GM18498 (cell line): ENCODE results near the gene CASP9.

Source experiments
- ATAC-seq: cut with Tn5 transposase; IDR thresholded peaks from one replicate; pipeline ENCODE4 v1.9.1; 2021; ENCODE audit warnings: mild to moderate bottlenecking, moderate library complexity; ENCODE audit not compliant: unreplicated experiment

Gene CASP9

DNA sequence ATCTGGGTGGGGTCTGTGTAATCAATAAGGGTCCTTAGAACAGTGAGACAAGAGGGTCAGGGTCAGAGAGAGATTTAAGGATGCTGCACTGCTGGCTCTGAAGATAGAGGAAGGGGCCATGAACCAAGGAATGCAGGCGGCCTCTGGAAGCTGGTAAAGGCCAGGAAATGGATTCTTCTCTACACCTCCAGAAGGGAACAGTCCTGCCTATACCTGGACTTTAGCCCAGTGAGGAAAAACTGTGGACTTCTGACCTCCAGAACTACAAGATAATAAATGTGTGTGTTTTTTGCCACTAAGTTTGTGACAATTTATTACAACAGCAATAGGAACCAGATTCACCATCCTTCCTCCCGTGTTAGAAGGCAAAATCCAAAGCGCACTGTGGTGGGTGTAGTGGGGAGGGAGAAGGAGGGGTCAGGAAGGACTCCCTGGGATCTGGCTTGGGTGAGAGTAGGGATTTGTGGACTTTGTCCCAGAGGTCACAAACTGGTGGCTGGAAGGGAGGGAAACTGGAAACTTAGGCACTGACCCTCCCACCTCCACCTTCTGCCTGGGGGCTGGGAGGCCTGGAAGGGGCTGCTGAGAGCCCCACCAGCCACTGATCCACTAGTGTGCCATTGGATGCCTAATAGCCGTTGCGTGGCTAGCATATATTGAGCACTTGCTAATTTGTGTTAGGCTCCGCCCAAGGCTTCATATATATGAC, 72.8 kb downstream of the CASP9 start:
- ATAC-seq = no peak

DNA sequence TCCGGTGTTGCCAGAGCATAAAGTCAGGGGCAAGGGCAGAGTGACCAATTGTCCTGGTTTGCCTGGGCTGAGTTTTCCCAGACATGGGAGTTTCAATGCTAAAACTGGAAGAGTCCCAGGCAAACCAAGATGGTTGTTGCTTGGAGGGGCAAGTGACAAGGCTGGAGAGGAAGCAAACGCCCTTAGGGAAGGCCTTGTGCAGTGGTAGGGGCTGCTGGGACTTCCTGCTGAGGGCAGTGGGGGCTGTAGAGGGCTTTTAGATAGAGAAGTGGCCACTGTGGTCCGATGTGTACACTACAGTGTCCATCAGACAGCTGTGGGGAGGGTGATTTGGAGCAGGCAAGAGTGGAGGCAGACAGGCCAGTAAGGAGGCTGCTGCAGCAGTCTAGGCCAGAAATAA, 74.4 kb downstream of the CASP9 start:
- no peak for ATAC-seq

DNA sequence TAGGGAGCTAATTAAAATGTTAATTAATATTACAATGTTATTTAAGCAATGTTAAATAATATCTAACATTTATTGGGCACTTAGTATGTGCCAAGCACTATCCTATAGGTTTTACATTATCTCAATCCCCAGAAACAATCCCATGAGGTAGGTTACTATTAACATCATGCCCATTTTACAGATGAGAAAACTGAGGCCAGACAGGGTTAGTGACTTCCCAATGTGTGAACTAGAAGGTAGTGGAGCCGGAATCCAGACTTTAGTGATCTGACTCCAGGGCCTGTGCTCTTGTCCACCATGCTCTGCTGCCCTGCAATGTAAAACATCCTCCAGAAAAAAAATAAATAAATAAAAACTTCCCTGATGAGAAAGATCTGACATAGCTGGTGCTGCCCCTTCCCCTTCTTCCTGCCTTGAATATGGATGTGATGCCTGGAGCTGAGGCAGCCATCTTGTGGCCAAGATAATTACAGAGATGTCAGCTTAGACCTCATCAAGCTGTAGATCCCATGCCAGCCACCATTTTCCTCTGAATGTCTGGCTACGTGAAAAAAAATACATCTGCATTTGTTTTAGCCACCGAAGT, 75.0 kb downstream of the CASP9 start:
- ATAC-seq = no peak

DNA sequence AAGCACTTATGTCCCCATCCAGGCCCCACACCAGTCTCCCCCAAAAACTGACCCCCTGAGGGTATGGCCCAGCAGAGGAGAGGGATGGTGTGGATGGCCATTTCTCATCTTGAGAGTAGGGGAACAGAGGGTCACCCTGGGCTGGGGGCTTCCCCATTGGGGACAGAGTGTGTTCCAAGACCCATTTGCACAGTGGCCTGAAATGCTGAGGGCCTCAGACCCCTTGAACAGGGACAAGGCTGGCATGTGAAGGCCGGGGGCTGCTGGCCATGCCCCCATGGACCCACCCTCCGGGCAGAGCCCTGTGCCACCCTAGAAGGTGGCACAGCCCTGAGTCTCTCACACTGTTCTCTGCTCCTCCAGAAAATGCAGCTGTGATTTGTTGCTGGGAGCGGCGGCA, 77.8 kb downstream of the CASP9 start:
- no peak for ATAC-seq

DNA sequence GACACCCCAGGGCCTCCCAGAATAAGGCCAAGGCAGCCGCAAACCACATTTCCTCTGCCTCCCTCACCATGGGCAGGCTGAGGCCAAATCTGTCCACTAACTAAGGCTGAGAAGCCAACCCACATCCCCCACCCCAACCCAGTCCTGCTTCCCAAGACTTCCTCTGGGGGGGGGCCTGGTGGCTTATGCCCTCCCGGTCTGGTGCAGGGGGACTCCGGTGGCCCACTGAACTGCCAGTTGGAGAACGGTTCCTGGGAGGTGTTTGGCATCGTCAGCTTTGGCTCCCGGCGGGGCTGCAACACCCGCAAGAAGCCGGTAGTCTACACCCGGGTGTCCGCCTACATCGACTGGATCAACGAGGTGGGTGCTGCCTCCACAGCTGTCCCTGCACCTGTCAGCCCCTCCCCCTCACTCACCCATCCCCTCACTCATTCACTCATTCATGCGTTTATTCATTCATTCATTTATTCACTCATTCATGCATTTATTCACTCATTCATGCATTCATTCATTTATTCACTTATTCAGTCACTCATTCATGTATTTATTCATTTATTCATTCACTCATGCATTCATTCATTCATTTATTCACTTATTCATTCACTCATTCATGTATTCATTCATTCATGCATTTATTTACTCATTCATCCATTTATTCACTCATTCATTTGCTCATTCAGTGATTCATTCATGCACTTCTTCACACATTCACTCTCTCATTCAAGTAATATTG, 78.5 kb downstream of the CASP9 start:
- no peak for ATAC-seq

DNA sequence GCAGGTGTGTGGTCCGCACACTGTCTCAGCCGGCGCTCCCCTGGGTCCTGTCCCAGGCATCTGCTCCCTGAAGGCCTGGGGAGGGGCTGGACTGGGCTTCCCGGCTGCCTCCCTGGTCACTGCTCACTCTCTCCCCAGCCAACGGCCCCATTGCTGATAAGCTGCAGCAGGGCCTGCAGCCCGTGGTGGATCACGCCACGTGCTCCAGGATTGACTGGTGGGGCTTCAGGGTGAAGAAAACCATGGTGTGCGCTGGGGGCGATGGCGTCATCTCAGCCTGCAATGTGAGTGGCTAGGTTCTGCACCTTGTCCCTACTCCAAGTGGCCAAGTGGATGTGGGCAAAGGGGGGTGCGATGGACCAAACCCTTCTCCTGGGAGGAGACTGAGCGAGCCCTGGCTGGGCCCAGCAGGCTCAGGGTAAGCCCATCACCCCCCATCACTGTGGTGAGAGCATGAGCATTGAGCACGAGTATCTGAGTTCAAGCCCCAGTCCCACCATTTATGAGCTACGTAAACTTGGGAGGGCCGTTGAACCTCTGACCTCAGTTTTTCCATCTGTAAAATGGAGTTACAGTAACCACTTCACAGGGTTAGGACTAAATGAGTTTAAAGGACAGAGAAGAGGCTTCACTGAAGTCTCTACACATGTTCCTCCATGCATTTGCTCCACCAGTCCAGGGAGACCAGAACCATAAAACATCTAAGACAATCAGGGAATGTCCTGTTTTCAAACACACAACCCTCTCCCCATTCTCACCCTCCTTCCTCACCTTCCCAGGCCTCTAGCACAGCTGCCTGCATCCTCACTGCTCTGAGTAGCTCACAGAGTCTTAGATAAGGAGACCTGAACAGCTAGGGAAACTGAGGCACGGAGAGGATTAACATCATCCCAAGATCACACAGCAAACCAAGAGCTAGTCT, 79.3 kb downstream of the CASP9 start:
- ATAC-seq = no peak

DNA sequence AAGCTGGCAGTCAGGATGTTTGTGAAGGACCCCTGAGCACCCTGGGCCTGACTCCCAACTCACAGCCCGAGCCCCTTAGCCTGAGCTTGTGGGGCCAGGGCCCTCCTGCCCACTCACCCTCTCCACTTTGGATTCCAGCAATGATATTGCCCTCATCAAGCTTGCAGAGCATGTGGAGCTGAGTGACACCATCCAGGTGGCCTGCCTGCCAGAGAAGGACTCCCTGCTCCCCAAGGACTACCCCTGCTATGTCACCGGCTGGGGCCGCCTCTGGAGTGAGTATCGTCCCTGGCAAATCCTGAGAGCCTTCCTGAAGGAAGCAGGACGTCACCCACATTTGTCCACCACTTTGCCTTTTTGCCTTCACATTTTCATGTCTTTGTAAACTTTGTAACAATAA, 80.7 kb downstream of the CASP9 start:
- no peak for ATAC-seq

DNA sequence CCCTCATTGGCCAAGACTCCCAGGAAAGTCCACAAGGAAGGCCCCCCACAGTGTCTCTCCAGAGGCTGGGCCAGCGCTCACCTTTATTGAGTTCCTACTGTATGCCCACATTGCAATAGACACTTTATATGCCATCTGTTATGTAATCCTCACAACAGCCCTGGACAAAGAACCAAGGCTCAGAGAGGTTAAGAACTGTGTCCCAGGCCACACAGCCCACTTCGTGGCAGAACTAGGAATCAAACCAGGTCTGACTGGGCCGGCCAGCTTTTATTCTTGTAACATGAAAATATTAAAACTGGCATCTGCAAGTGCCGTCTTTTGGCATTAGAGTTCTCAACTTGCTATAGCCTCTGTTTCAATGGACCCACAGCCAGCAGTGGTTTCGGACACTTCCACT, 81.3 kb downstream of the CASP9 start:
- no peak for ATAC-seq

DNA sequence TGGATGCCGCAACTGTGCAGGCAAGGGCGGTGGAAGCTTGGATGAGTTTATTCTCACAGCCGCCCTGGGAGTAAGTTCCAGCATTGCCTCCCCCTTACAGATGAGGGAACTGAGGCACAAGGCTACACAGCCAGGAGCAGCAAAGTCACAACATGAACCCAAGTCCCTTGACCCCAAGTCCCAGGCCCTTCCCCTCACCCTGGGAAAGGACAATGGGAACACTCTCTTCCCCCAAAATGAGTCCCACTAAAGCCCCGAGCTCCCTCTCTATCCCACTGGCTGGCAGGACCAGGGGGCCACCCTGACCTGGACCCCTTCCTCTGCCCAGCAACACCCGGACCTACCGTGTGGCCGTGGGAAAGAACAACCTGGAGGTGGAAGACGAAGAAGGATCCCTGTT, 81.9 kb downstream of the CASP9 start:
- ATAC-seq = no peak
